Transverse colon (tissue), 4 donors: ENCODE results near the gene DCAF6.

Source experiments
- POLR2AphosphoS5 ChIP-seq, 3 donors: sonication (generic); formaldehyde crosslinking; IDR thresholded peaks; one replicate each; pipeline ENCODE4 v1.6.1; 2016; ENCODE audit warnings: antibody characterized with exemption in 3 of 3
- TF ChIP-seq, protein P1 (sequence below), 5 experiments: fragments of 200-600 bp in 3 of 5; fragments of 450-650 bp in 2 of 5; sonication (generic) in 3 of 5; IDR thresholded peaks; 1 replicate in 2 of 5; 2 replicates in 3 of 5; pipeline ENCODE4 v1.5.1; 2016 to 2017; ENCODE audit warnings: antibody characterized with exemption in 5 of 5, inconsistent platforms in 3 of 5, mild to moderate bottlenecking in 2 of 5, moderate library complexity in 1 of 5

DNA sequence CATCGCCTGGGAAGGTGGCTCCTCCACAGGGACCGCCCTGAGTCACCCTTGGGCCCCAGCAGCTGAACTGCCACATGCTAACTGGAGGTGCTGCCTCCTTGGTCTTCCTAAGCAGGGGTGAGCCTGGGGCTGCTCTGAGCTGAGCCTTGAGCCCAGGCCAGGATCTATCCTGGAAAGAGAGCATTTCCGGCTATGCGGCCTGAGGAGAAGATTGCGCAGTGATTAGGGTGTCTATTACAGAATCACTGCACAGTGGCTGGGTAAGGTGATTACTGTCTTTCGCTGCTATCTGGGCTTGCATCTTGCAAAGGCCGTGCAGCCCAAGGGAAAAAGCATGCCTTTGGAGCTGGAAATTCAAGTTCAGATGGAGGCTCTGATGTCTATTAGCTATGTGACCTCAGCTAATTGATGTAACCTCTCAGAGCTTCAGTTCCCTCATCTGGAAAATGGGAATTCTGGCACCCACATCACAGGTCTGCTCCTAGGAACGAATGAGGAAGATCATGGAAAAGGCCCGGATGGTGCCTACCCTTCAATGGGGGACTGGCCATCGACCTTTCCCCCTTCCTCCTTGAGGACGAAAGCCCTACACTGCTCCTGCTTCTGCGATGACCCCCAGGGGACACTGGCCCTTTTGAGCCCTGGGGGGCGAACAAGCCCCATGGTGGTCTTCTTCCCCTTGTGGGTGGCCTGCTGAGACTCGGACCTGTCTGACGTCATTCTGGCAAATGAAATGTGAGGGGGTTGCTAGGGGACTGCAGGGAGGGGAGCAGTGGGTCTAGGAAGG, 162.2 kb downstream of the DCAF6 start:
- TF ChIP-seq, protein P1, sequence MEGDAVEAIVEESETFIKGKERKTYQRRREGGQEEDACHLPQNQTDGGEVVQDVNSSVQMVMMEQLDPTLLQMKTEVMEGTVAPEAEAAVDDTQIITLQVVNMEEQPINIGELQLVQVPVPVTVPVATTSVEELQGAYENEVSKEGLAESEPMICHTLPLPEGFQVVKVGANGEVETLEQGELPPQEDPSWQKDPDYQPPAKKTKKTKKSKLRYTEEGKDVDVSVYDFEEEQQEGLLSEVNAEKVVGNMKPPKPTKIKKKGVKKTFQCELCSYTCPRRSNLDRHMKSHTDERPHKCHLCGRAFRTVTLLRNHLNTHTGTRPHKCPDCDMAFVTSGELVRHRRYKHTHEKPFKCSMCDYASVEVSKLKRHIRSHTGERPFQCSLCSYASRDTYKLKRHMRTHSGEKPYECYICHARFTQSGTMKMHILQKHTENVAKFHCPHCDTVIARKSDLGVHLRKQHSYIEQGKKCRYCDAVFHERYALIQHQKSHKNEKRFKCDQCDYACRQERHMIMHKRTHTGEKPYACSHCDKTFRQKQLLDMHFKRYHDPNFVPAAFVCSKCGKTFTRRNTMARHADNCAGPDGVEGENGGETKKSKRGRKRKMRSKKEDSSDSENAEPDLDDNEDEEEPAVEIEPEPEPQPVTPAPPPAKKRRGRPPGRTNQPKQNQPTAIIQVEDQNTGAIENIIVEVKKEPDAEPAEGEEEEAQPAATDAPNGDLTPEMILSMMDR (IDR thresholded peaks at IDR 0.05): no peak
- TF ChIP-seq POLR2AphosphoS5 (IDR thresholded peaks at IDR 0.05): no peak
